ENCODE data around the gene TNFRSF1B.

The TNFRSF1B gene

DNA sequence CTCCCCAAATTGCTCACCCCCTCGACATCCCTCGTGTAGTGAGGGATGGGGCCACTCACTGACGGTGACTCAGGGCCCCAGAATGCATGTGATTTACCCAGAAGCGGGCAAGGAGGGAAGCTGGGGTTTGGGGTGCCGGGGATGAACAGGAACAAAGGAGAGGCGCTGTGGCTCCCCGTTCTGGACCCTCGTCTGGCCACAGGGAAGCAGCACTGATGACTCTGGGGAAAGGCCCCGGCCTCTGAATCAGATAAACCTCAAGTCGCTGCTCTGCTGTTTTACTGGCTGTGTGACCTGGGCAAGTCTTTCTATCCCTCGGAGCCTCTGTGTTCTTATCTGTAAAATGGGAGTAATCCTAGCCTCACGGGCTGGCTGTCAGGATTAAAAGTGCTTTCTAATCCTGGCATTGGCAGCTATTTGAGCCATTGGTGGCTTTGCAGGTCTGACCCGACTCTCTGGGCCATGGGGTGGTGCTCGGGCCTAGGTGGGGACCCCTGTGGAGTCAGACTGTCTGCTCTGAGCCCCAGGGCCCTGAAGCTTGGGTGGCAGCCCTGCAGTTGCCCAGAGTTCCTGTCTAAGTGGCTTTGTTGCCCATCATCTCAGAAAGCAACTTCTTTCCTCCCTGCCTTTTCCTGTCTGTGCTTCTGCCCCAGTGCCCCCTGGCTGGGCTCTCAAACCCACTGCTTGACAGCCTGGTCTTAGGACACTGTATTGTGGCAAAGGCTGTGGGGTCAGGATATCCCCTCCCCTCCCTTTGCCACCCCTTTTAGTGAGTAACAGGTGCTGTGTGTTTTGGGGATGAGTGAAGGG is 5.5 kb downstream of the TNFRSF1B start:
- DNase-seq (ENCODE audit: low read depth): no peak
- H3K4me3 ChIP-seq (ENCODE audit: low read length): no peak overlapping the region
- TF ChIP-seq, protein P1, sequence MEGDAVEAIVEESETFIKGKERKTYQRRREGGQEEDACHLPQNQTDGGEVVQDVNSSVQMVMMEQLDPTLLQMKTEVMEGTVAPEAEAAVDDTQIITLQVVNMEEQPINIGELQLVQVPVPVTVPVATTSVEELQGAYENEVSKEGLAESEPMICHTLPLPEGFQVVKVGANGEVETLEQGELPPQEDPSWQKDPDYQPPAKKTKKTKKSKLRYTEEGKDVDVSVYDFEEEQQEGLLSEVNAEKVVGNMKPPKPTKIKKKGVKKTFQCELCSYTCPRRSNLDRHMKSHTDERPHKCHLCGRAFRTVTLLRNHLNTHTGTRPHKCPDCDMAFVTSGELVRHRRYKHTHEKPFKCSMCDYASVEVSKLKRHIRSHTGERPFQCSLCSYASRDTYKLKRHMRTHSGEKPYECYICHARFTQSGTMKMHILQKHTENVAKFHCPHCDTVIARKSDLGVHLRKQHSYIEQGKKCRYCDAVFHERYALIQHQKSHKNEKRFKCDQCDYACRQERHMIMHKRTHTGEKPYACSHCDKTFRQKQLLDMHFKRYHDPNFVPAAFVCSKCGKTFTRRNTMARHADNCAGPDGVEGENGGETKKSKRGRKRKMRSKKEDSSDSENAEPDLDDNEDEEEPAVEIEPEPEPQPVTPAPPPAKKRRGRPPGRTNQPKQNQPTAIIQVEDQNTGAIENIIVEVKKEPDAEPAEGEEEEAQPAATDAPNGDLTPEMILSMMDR (IDR thresholded peaks at IDR 0.05; ENCODE audit: insufficient read depth, low read depth, low read length, missing control alignments): no peak

DNA sequence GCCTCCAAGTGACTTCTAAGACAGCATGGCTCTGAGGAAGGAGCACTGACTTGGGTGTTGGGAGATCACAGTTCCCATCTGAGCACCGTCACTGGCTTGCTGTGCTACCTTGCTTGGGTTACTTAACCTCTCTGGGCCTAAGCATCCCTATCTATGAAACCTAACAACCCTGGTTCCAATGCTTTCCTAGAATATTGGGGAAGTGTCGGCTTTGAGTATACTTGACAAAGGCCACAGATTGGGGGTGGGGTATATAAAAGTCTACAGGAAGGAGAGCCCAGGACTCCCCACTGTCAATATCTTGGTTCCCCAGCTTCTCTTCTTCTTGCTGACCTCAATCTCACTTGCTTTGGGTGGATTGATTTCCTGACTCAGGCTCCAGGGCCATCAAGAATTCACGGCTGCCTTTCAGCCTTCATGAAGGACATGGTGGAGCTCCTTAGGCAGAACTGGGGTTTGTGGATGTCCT is 6.3 kb downstream of the TNFRSF1B start:
- TF ChIP-seq, protein P1 (IDR thresholded peaks at IDR 0.05; ENCODE audit: insufficient read depth, low read depth, low read length, missing control alignments): no peak
- DNase-seq (ENCODE audit: low read depth): no peak
- no peak overlapping the region for H3K4me3 ChIP-seq (ENCODE audit: low read length)

DNA sequence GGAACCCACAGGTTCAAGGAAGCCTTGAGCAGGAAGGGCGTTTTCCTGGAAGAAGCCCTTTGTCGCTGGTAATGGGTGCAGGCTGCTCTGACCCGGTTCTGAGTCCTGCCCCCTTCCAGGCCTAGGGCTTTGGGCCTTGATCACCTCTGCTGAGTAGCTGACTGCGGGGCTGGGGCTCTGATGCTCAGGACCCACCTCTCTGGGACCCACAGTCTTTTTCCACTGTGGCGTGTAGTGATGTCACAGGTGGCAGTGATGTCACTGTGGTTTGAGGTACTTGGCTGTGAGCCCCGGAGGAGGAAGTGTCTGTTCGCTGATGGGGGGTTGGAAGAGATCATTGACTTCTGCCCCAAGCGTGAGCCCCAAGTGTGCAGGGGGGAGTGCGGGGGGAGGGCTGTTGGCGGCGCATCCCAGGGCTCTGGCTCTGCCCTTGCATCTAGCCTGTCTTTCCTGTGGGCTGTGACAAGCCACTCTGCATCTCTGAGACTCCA is 6.9 kb downstream of the TNFRSF1B start:
- TF ChIP-seq, protein P1 (IDR thresholded peaks at IDR 0.05; ENCODE audit: insufficient read depth, low read depth, low read length, missing control alignments): no peak
- no peak overlapping the region for H3K4me3 ChIP-seq (ENCODE audit: low read length)
- no peak for DNase-seq (ENCODE audit: low read depth)

DNA sequence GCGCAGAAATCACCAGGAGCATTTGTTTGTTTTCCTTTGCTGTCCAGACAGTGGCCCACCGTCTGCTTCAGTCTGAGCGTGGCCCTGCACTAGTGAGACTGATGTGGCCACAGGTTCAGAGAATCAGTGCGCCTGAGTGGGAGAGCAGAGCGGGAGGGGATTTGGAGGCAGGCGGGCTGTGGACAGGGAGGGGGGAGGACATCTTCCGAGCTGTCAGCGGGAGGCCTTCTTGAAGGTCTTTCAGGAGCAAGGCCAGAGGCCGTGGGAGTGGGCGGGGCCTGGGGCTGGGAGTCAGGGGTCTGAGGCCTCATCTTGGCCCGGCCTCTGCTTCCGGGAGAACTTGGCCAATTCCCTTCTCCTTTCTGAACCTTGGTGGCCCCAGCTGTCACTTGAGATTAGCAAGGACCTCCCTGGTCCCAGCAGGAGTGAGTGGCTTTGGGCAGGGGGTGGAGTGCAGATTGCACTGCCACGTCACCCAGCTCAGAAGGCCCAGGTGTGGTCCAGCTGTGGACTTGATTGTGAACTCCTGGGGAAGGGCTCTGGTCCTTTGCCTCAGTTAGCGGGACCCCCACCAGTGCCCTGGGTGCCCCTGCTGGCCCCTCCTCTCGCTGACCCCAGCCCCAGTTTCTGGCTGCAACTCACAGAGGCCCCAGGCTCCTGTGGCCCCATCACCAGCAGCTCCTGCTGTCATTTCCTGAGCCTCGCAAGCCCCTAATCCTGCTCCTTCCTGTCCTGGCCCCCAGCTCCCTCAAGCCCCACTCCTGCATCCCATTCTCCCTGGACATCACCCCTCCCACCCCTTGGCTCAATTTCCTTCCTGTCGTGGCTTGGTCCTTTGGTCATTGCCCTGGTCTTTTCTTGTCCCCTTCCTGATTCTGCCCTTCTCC is 8.4 kb downstream of the TNFRSF1B start:
- TF ChIP-seq, protein P1 (IDR thresholded peaks at IDR 0.05; ENCODE audit: insufficient read depth, low read depth, low read length, missing control alignments): no peak
- no peak overlapping the region for H3K4me3 ChIP-seq (ENCODE audit: low read length)
- no peak for DNase-seq (ENCODE audit: low read depth)

DNA sequence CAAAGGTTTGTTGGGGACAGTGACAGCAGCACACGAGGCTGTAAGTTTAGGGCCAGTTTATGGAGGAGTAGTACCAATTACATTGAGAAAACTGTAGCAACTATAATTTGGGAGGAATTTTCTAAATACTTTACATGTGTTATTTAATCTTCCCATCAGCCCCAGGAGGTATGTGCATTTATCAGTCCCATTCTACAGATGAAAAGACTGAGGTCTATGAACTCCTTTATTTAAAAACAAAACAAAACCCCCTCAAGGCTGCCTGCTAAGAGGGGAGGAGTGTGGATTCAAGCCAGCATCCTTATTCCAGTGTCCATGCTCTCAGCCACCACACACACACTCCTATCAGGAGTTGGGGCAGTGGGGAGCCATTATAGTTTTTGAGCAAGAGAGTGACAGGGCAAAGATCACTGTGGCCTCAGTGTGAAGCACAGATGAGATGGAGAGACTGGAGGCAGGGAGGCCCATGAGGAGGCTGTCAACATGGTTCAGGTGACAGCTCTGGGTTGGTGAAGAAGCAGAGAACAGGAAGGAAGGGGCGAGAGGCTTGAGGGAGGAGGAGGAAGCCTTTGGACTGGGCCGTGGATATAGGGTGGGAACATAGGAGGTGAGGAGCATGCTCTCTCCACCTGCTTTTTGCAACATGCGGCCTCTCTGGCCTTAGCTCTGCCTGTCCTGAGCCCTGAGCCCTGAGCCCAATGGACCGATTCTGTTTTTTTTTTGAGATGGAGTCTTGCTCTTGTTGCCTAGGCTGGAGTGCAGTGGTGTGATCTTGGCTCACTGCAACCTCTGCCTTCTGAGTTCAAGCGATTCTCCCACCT is 9.7 kb downstream of the TNFRSF1B start:
- TF ChIP-seq, protein P1 (IDR thresholded peaks at IDR 0.05; ENCODE audit: insufficient read depth, low read depth, low read length, missing control alignments): no peak
- DNase-seq (ENCODE audit: low read depth): no peak
- no peak overlapping the region for H3K4me3 ChIP-seq (ENCODE audit: low read length)
